GM06990 (cell line): ENCODE results near the gene FDCSP.

ENCODE experiments used
- DNase-seq: peaks from one replicate; pipeline ENCODE4 v3.0.0-alpha.2; 2011; ENCODE audit not compliant: insufficient read length; ENCODE audit errors: extremely low read depth
- H3K27me3 ChIP-seq: replicated peaks from 2 replicates; pipeline ENCODE4 v1.6.0; 2011; ENCODE audit warnings: low read length; ENCODE audit not compliant: control insufficient read depth, insufficient read depth
- H3K36me3 ChIP-seq: 2 replicates; pipeline ENCODE4 v1.5.1; 2011; ENCODE audit warnings: low read length; ENCODE audit not compliant: control insufficient read depth, insufficient read depth
- H3K4me3 ChIP-seq: replicated peaks from 2 replicates; pipeline ENCODE4 v1.5.1; 2011; ENCODE audit warnings: low read depth, mild to moderate bottlenecking, control low read depth, low read length
- TF ChIP-seq, protein P1 (sequence below): IDR thresholded peaks from 2 replicates; pipeline ENCODE4 v1.5.1; 2011; ENCODE audit warnings: low read length, control low read depth, mild to moderate bottlenecking, inconsistent platforms; ENCODE audit not compliant: insufficient read depth, poor library complexity, severe bottlenecking

FDCSP gene

DNA sequence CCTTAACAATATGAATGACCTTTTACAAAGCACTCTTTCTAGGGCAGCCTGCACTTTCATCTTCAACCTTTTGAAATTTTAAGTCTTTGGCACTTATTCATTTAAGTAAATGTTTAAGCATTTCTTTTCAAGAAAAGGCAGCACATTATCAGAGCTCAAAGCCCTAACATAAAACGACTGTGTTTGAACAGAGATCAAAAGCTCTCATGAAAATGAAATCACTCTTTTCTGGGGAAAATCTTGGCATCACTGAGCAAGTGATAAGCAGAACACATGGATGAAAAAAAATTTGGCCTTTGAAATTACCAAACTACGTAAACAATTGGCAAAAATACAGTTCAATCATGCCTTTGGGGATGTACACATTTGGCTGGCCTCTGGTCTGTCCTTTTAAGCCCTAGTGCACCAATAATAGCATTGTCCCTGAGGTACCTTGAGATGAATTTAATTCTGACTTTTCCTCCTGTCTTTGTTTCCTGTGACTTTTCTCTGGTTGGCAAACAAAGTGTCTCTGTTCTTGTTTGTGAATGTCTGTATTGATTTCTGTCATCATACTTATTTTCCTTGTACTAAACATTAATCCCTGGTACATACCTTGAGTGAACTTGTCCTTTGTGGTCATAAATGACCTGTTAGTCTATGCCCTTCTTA lies 43.3 kb upstream of the FDCSP start:
- Histone ChIP-seq H3K27me3 (no peaks in the 10 kb centered on the region), H3K4me3 (no peak overlapping the region), H3K36me3 (no peaks in the 10 kb centered on the region)
- TF ChIP-seq, protein P1, sequence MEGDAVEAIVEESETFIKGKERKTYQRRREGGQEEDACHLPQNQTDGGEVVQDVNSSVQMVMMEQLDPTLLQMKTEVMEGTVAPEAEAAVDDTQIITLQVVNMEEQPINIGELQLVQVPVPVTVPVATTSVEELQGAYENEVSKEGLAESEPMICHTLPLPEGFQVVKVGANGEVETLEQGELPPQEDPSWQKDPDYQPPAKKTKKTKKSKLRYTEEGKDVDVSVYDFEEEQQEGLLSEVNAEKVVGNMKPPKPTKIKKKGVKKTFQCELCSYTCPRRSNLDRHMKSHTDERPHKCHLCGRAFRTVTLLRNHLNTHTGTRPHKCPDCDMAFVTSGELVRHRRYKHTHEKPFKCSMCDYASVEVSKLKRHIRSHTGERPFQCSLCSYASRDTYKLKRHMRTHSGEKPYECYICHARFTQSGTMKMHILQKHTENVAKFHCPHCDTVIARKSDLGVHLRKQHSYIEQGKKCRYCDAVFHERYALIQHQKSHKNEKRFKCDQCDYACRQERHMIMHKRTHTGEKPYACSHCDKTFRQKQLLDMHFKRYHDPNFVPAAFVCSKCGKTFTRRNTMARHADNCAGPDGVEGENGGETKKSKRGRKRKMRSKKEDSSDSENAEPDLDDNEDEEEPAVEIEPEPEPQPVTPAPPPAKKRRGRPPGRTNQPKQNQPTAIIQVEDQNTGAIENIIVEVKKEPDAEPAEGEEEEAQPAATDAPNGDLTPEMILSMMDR, result no peak
- no peak for DNase-seq

DNA sequence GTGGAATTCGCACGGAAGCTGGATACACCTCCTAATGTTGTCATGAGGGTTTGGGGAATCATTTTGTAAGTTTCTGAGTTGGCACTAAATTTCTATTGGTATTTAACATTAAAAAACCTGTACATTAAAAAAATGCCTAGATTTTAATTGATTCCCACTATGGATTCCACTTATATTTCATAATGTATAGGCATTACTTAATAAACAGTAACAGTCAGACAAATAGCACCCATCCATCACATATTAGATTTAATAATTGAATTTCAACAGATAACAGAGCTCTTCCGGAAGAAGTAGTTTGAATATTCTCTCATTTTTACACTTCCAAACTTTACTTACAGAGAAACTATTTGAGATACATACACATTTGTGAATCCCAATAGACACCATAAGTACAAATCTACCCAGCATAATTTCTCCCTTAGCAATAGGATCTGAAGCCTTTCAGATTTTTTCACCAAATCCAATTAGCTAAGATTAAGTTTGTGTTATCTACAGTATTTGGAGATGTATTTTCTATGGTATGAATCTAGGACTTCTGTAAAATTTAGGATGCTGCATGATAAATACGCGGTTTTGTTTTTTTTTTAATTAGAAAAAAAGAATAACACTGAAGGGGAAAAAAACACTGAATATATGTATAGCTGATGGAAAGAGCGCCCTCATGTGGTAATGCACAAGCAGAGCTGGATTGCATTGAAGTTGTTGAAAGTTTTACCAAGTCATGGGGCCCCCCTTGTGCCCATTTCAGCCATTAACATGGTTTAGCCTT lies 42.6 kb upstream of the FDCSP start:
- TF ChIP-seq, protein P1, result peak; percentile 81
- H3K4me3 ChIP-seq, result no peak overlapping the region
- H3K27me3 ChIP-seq, result no peaks in the 10 kb centered on the region
- H3K36me3 ChIP-seq, result no peaks in the 10 kb centered on the region
- DNase-seq, result peak; percentile 0

DNA sequence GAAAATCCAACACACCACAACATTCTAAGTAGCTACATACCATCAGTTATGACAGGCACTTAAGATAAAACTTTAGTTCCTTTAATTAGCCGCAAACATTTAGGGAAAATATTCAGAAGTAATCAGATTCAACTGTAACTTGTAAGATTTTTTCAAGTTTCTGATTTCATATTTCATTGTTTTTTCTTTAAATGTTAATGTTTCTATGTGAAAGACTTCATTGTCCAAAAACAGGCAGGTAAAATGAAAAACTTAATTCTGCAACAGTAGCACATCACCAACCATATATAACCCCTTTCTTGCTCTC lies 42.0 kb upstream of the FDCSP start:
- H3K36me3 ChIP-seq, result no peaks in the 10 kb centered on the region
- TF ChIP-seq, protein P1, result no peak
- H3K27me3 ChIP-seq, result no peaks in the 10 kb centered on the region
- no peak overlapping the region for H3K4me3 ChIP-seq
- DNase-seq, result no peak

DNA sequence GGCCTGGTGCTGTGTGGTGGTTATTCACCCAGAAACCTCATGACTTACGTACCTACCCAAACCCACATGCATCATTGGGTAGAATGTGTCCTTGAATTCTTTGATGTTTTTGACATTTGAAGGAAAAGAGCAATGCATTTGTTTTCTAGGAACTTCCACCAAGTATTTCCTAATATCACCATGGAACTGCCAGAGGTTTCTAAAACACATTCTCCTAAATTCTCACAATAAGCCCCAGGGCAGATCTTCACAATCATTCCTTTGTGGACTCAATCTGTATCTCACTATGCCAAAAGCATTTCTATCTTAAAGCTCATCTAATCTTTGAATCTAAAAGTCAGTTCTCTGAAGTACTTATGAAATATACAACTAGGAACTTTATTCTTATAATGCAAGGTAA lies 38.7 kb upstream of the FDCSP start:
- Histone ChIP-seq H3K36me3 (no peaks in the 10 kb centered on the region), H3K27me3 (no peaks in the 10 kb centered on the region), H3K4me3 (no peak overlapping the region)
- no peak for DNase-seq
- TF ChIP-seq, protein P1, result no peak

DNA sequence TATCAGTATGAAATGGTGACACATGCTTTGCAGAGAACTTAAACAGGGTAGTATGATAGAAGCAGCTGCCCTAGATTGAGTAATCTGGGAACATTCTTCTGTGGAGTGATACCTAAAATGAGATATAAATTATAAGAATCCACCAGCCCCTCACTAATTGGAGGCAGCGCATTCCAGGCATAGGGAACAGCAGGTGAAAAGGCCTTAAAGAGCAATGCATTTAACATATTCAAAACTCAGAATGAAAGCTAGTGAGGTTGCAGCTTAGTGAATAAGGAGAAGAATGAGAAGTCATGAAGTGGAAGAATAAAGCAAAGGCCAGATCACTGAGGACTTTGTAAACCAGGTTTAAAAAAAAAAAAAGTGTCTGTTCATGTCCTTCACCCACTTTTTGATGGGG lies 35.3 kb upstream of the FDCSP start:
- no peak for DNase-seq
- TF ChIP-seq, protein P1, result no peak
- Histone ChIP-seq H3K4me3 (no peak overlapping the region), H3K27me3 (no peaks in the 10 kb centered on the region), H3K36me3 (no peaks in the 10 kb centered on the region)
